ENCODE measurements around the gene RNF213. TPM values are rescaled to one million over a fixed set of nuclear protein-coding genes. Genes with fewer than 3 reads are reported as not detected.

Gene RNF213
- total and polyA plus RNA-seq, 9 donors, result 21.5 to 89.1 (median 50.8) TPM

GRCh38 chr17:80347536-80347935 lies 86.9 kb downstream of the RNF213 start:
- TF ChIP-seq EP300 (IDR thresholded peaks at IDR 0.05), result no peak
- no peak for TF ChIP-seq CTCF (IDR thresholded peaks at IDR 0.05)
- no peak for TF ChIP-seq POLR2A (IDR thresholded peaks at IDR 0.05)
- Histone ChIP-seq H3K27ac (no peak overlapping the region), H3K27me3 (no peaks in the 10 kb centered on the region), H3K4me1 (ENCODE audit: insufficient read depth) (no peaks in the 10 kb centered on the region), H3K4me3 (no peak overlapping the region), H3K36me3 (no peaks in the 10 kb centered on the region), H3K9me3 (no peaks in the 10 kb centered on the region)
- intact Hi-C loops (cut with DNase I), result no loop called here
- 91 to 95% (median 93%) methylated on average over 19 of the region's 19 CpGs for WGBS, 3 donors
- DNase-seq, result no peak

- no peak for TF ChIP-seq CTCF (IDR thresholded peaks at IDR 0.05)
- TF ChIP-seq EP300 (IDR thresholded peaks at IDR 0.05), result no peak
- TF ChIP-seq POLR2A (IDR thresholded peaks at IDR 0.05), result no peak
- intact Hi-C loops (cut with DNase I), result no loop called here
- no peaks in the 10 kb centered on the region for H3K27me3 ChIP-seq
- WGBS, 3 donors, result 95 to 96% (median 95%) methylated on average over 24 of the region's 24 CpGs
- H3K27ac ChIP-seq, result no peak overlapping the region
- no peaks in the 10 kb centered on the region for H3K9me3 ChIP-seq
- H3K36me3 ChIP-seq, result no peaks in the 10 kb centered on the region
- peak in 1 of 5 donors; percentile 26 for DNase-seq
- no peak overlapping the region for H3K4me3 ChIP-seq
- H3K4me1 ChIP-seq (ENCODE audit: insufficient read depth), result no peaks in the 10 kb centered on the region
Measured at GRCh38 chr17:80347948-80348351, 87.3 kb downstream of the RNF213 start.

GRCh38 chr17:80348551-80349150 lies 88.0 kb downstream of the RNF213 start:
- no peak overlapping the region for H3K4me3 ChIP-seq
- no peaks in the 10 kb centered on the region for H3K9me3 ChIP-seq
- TF ChIP-seq EP300 (IDR thresholded peaks at IDR 0.05), result no peak
- no peak for TF ChIP-seq POLR2A (IDR thresholded peaks at IDR 0.05)
- TF ChIP-seq CTCF (IDR thresholded peaks at IDR 0.05), result no peak
- H3K27ac ChIP-seq, result no peak overlapping the region
- peak in 1 of 5 donors; percentile 10 for DNase-seq
- H3K27me3 ChIP-seq, result no peaks in the 10 kb centered on the region
- intact Hi-C loops (cut with DNase I), result no loop called here
- no peaks in the 10 kb centered on the region for H3K36me3 ChIP-seq
- H3K4me1 ChIP-seq (ENCODE audit: insufficient read depth), result no peaks in the 10 kb centered on the region
- WGBS, 3 donors, result 87 to 93% (median 88%) methylated on average over 17 to 18 of the region's 18 CpGs

- DNase-seq, result peak in 1 of 5 donors; percentile 23
- intact Hi-C loops (cut with DNase I), result no loop called here
- Histone ChIP-seq H3K9me3 (no peaks in the 10 kb centered on the region), H3K27me3 (no peaks in the 10 kb centered on the region), H3K4me3 (no peak overlapping the region), H3K4me1 (ENCODE audit: insufficient read depth) (no peaks in the 10 kb centered on the region), H3K27ac (no peak overlapping the region), H3K36me3 (no peaks in the 10 kb centered on the region)
- TF ChIP-seq POLR2A (IDR thresholded peaks at IDR 0.05), result no peak
- TF ChIP-seq EP300 (IDR thresholded peaks at IDR 0.05), result no peak
- no peak for TF ChIP-seq CTCF (IDR thresholded peaks at IDR 0.05)
- WGBS, 3 donors, result 72 to 77% (median 73%) methylated on average over 19 of the region's 19 CpGs
Measured at GRCh38 chr17:80349151-80349651, 88.5 kb downstream of the RNF213 start.
